Esophagus muscularis mucosa (tissue), 4 donors: Measurements from ENCODE around the gene UTP11. TPM values are rescaled to one million over a fixed set of nuclear protein-coding genes. Genes with fewer than 3 reads are reported as not detected.

Source experiments
- DNase-seq: peaks from one replicate; pipeline ENCODE4 v3.0.0-alpha.2; 2017; ENCODE audit errors: extremely low spot score
- H3K27ac ChIP-seq, 4 donors: fragments of 200-600 bp; sonication (generic); replicated peaks in 1 of 4; 1 replicate in 3 of 4; 2 replicates in 1 of 4; pipeline ENCODE4 v1.5.1; 2016 to 2019; ENCODE audit warnings: mild to moderate bottlenecking in 1 of 4
- H3K27me3 ChIP-seq, 4 donors: fragments of 200-600 bp; sonication (generic); one replicate each; pipeline versions ENCODE4 v1.5.1 to v1.6.0; 2016 to 2019
- H3K36me3 ChIP-seq, 4 donors: fragments of 200-600 bp; sonication (generic); one replicate each; pipeline ENCODE4 v1.5.1; 2016 to 2019
- H3K4me1 ChIP-seq, 4 donors: fragments of 200-600 bp; sonication (generic); one replicate each; pipeline ENCODE4 v1.5.1; 2016 to 2019
- H3K4me3 ChIP-seq, 4 donors: fragments of 200-600 bp; sonication (generic); 1 replicate in 2 of 4; 2 replicates in 2 of 4; pipeline ENCODE4 v1.5.1; 2016 to 2019; ENCODE audit warnings: mild to moderate bottlenecking in 4 of 4, moderate library complexity in 1 of 4
- H3K9me3 ChIP-seq, 4 donors: fragments of 200-600 bp; sonication (generic); 1 replicate in 3 of 4; 2 replicates in 1 of 4; pipeline ENCODE4 v1.5.1; 2016 to 2019
- EP300 ChIP-seq: sonication (generic); formaldehyde crosslinking; IDR thresholded peaks from one replicate; pipeline ENCODE4 v1.6.1; 2017; ENCODE audit warnings: antibody characterized with exemption
- POLR2A ChIP-seq: fragments of 450-650 bp; IDR thresholded peaks from one replicate; pipeline ENCODE4 v1.6.1; 2017; ENCODE audit warnings: antibody characterized with exemption, moderate library complexity, mild to moderate bottlenecking, low read depth
- POLR2AphosphoS5 ChIP-seq, 2 donors: sonication (generic); formaldehyde crosslinking; IDR thresholded peaks; one replicate each; pipeline ENCODE4 v1.6.1; 2017; ENCODE audit warnings: antibody characterized with exemption in 2 of 2
- WGBS: methylation state at CpG from one replicate; pipeline ENCODE4 v1.1.5; 2018; 5-methylcytosine and 5-hydroxymethylcytosine counted together
- intact Hi-C: fragments of 100-400 bp; cut with DNase I; formaldehyde crosslinking; loops from one replicate; pipeline ENCODE4 v1.15.1; 2023
- total RNA-seq, 4 donors: library from RNA; depleted of rRNA; stranded (reverse); fragments of >200 nt; gene quantifications; one replicate each; pipeline versions ENCODE4 v1.1.0 to v1.2.1, GENCODE V29; 2016
- TF ChIP-seq, protein P1 (sequence below), 3 experiments: fragments of 200-600 bp in 2 of 3; fragments of 450-650 bp in 1 of 3; sonication (generic) in 2 of 3; IDR thresholded peaks; one replicate each; pipeline ENCODE4 v1.5.1; 2017 to 2019; ENCODE audit warnings: antibody characterized with exemption in 3 of 3, mild to moderate bottlenecking in 2 of 3, moderate library complexity in 1 of 3

Gene UTP11
- total RNA-seq, 4 donors from 2014 or later, result 39.7 to 55.8 (median 42.4) TPM

DNA sequence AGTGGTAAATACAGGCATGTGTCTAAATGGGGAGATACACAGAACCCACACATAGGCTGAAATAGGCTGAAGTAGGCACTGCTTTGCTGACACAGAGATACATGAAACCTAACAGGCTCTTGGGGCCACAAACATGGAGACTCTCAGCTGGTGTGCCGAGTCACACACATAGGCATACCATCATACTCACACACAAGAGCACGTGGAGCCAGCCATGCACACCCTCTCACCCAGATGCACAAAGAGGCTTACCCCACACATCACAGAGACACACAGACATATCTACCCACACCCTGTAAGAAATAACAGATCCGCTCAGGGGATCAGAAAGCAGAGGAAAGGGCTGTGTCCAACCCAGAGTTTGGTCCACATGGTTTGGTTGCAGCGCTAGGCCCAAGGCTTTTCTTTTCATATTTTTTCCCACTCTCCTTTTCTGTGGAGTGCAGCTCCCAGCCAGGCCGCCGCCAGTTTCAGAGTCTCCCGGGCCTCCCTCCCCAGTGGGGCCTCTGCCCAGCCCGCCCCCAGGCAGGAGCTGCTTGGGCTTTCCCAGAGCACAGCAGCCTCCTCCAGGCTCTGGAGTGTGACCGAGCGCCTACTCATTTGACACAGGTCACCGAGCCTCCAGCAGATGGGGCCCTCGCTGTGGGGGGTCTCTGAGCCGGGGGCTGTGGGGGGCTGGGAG lies 38.0 kb downstream of the UTP11 start:
- DNase-seq, result no peak
- intact Hi-C loops, result no loop called here
- no peaks in the 10 kb centered on the region for H3K36me3 ChIP-seq
- H3K4me1 ChIP-seq, result peaks cover 12 to 24% (median 20%) of the 10 kb centered on the region in 4 donors
- H3K27me3 ChIP-seq, result peaks cover 0 to 46% (median 5%) of the 10 kb centered on the region in 4 donors
- no peaks in the 10 kb centered on the region for H3K9me3 ChIP-seq
- WGBS, result 60% methylated on average over 12 of the region's 13 CpGs
- H3K27ac ChIP-seq, result no peak overlapping the region
- TF ChIP-seq POLR2AphosphoS5 (IDR thresholded peaks at IDR 0.05) (no peak), POLR2A (no peak), EP300 (no peak)
- TF ChIP-seq, protein P1, sequence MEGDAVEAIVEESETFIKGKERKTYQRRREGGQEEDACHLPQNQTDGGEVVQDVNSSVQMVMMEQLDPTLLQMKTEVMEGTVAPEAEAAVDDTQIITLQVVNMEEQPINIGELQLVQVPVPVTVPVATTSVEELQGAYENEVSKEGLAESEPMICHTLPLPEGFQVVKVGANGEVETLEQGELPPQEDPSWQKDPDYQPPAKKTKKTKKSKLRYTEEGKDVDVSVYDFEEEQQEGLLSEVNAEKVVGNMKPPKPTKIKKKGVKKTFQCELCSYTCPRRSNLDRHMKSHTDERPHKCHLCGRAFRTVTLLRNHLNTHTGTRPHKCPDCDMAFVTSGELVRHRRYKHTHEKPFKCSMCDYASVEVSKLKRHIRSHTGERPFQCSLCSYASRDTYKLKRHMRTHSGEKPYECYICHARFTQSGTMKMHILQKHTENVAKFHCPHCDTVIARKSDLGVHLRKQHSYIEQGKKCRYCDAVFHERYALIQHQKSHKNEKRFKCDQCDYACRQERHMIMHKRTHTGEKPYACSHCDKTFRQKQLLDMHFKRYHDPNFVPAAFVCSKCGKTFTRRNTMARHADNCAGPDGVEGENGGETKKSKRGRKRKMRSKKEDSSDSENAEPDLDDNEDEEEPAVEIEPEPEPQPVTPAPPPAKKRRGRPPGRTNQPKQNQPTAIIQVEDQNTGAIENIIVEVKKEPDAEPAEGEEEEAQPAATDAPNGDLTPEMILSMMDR (IDR thresholded peaks at IDR 0.05), result no peak
- H3K4me3 ChIP-seq, result no peak overlapping the region

DNA sequence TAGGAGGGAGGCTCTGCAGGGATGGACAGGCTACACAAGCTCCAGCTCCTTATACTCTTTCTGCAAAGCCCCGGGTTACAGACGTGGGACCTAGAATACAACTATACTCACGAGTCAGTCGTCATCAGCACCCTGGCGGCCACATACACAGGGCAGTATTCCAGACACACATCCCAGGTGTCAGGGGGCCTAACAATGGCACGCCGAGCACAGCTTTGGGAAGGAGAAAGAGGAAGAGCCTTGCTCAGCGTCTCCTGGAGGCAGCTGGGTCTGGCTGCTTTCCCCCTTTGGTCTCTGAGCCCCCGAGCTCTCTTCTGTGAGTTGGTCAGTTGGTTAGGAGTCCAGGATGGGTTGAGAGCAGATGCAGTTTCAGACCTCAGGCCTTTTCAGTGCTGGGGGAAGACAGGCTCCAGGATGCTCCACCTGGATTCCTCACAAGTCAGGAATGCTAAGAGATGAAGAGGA lies 38.6 kb downstream of the UTP11 start:
- H3K36me3 ChIP-seq, result no peaks in the 10 kb centered on the region
- DNase-seq, result no peak
- H3K4me1 ChIP-seq, result peaks cover 9 to 18% (median 15%) of the 10 kb centered on the region in 4 donors
- TF ChIP-seq POLR2AphosphoS5 (IDR thresholded peaks at IDR 0.05) (no peak), POLR2A (no peak), EP300 (no peak)
- TF ChIP-seq, protein P1 (IDR thresholded peaks at IDR 0.05), result no peak
- peaks cover 0 to 41% (median 2%) of the 10 kb centered on the region in 4 donors for H3K27me3 ChIP-seq
- H3K4me3 ChIP-seq, result no peak overlapping the region
- intact Hi-C loops, result no loop called here
- H3K9me3 ChIP-seq, result no peaks in the 10 kb centered on the region
- no peak overlapping the region for H3K27ac ChIP-seq
- WGBS, result 54% methylated on average over 8 of the region's 9 CpGs

DNA sequence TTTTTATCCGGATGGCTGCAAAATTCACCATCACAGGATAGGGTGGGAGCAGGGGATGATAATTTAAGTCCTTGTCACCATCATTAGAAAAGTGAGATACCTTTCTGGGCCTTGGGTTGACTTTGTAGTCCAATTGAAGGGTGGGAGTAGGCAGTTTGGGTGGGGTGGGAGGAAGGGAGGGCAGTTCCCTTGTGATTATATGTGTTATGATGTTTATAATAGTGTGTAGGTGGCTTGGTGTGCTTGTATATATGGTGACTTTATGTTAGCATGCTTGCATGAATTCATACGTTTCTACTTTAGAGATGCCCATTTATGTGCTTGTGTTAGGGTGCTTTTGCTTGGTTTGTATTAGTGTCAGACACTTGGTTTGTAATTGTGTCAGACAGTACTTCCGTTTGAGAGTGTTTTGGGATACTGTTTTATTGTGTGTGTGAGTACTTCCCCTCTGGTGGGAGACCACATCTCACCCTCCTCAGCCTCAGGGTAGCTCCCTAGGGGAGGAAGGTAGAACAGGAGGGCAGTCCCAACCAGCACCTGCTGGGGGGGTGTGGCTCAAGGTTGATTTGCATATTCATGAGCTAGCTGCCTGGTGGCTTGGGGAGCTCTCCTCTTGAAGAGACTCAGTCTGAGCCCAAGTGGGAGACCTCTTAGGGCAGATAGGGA lies 40.3 kb downstream of the UTP11 start:
- intact Hi-C loops, result no loop called here
- DNase-seq, result no peak
- Histone ChIP-seq H3K4me3 (no peak overlapping the region), H3K36me3 (no peaks in the 10 kb centered on the region), H3K27me3 (peaks cover 0 to 41% (median 2%) of the 10 kb centered on the region in 4 donors), H3K9me3 (no peaks in the 10 kb centered on the region), H3K27ac (no peak overlapping the region), H3K4me1 (peaks cover 3 to 5% (median 3%) of the 10 kb centered on the region in 4 donors)
- WGBS, result 46% methylated on average over 3 of the region's 3 CpGs
- TF ChIP-seq EP300 (no peak), POLR2A (no peak), POLR2AphosphoS5 (IDR thresholded peaks at IDR 0.05) (no peak)
- TF ChIP-seq, protein P1 (IDR thresholded peaks at IDR 0.05), result no peak

DNA sequence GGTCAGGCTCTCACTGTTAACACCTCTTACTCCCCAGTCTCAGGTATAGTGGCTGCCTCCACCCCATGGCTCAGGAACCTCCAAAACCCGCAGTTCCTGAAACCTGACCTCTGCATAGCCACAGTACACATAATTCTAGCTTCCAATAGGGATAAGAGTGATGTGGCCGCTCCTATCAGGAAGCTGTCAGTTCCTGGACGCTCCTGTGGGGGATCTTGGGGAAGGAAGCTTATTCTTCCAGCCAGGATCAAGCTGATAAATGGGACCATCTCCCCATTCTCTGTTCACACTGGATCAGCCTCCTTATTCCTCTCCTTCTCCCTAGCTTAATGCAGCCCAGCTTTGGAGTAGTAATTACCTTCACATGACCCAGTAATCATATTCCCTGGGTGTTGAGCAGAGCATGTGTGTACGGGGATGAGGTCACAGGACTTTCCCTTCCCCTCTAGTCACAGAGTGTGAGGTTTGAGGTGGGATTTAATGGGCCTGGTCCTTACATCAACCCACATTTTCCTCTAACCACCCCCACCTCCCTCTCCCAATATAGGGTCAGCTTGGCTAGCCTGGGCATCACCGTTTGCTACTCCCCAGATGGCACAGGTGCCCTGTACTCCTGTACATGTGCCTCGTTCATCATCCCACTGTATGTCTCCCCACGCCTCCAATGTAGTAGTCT lies 41.0 kb downstream of the UTP11 start:
- no peak for DNase-seq
- Histone ChIP-seq H3K27ac (no peak overlapping the region), H3K36me3 (no peaks in the 10 kb centered on the region), H3K27me3 (peaks cover 0 to 36% (median 2%) of the 10 kb centered on the region in 4 donors), H3K9me3 (no peaks in the 10 kb centered on the region), H3K4me1 (no peaks in the 10 kb centered on the region), H3K4me3 (no peak overlapping the region)
- TF ChIP-seq POLR2AphosphoS5 (IDR thresholded peaks at IDR 0.05), result no peak
- no peak for TF ChIP-seq EP300
- TF ChIP-seq, protein P1 (IDR thresholded peaks at IDR 0.05), result no peak
- no peak for TF ChIP-seq POLR2A
- intact Hi-C loops, result no loop called here
- 79% methylated on average over 5 of the region's 7 CpGs for WGBS
